ENCODE data around the gene GMNN. TPM values are rescaled to one million over a fixed set of nuclear protein-coding genes. Genes with fewer than 3 reads are reported as not detected.

The GMNN gene
- total RNA-seq, 1 donor from 2014 or later, result 20.1 TPM

GRCh38 chr6:24807584-24807983, 32.8 kb downstream of the GMNN start:
- no peaks in the 10 kb centered on the region for H3K9me3 Mint-ChIP-seq (ENCODE audit: unreplicated experiment)
- no peaks in the 10 kb centered on the region for H3K36me3 Mint-ChIP-seq (ENCODE audit: unreplicated experiment)
- H3K27me3 Mint-ChIP-seq (ENCODE audit: unreplicated experiment), result peaks cover 3% of the 10 kb centered on the region
- no peak for DNase-seq
- no peak overlapping the region for H3K27ac Mint-ChIP-seq (ENCODE audit: unreplicated experiment)
- no peaks in the 10 kb centered on the region for H3K4me1 Mint-ChIP-seq (ENCODE audit: low read depth, unreplicated experiment)
- no peak overlapping the region for H3K4me3 Mint-ChIP-seq (ENCODE audit: unreplicated experiment)
- TF ChIP-seq, protein P1, sequence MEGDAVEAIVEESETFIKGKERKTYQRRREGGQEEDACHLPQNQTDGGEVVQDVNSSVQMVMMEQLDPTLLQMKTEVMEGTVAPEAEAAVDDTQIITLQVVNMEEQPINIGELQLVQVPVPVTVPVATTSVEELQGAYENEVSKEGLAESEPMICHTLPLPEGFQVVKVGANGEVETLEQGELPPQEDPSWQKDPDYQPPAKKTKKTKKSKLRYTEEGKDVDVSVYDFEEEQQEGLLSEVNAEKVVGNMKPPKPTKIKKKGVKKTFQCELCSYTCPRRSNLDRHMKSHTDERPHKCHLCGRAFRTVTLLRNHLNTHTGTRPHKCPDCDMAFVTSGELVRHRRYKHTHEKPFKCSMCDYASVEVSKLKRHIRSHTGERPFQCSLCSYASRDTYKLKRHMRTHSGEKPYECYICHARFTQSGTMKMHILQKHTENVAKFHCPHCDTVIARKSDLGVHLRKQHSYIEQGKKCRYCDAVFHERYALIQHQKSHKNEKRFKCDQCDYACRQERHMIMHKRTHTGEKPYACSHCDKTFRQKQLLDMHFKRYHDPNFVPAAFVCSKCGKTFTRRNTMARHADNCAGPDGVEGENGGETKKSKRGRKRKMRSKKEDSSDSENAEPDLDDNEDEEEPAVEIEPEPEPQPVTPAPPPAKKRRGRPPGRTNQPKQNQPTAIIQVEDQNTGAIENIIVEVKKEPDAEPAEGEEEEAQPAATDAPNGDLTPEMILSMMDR (IDR thresholded peaks at IDR 0.05; ENCODE audit: partially characterized antibody, unreplicated experiment), result no peak

GRCh38 chr6:24809728-24810127, 35.0 kb downstream of the GMNN start:
- Mint-ChIP-seq H3K4me3 (ENCODE audit: unreplicated experiment) (no peak overlapping the region), H3K9me3 (ENCODE audit: unreplicated experiment) (no peaks in the 10 kb centered on the region), H3K27ac (ENCODE audit: unreplicated experiment) (no peak overlapping the region), H3K27me3 (ENCODE audit: unreplicated experiment) (no peaks in the 10 kb centered on the region), H3K36me3 (ENCODE audit: unreplicated experiment) (no peaks in the 10 kb centered on the region), H3K4me1 (ENCODE audit: low read depth, unreplicated experiment) (no peaks in the 10 kb centered on the region)
- no peak for DNase-seq
- TF ChIP-seq, protein P1 (IDR thresholded peaks at IDR 0.05; ENCODE audit: partially characterized antibody, unreplicated experiment), result no peak

- Mint-ChIP-seq H3K9me3 (ENCODE audit: unreplicated experiment) (no peaks in the 10 kb centered on the region), H3K36me3 (ENCODE audit: unreplicated experiment) (no peaks in the 10 kb centered on the region), H3K27me3 (ENCODE audit: unreplicated experiment) (no peaks in the 10 kb centered on the region), H3K4me1 (ENCODE audit: low read depth, unreplicated experiment) (no peaks in the 10 kb centered on the region), H3K4me3 (ENCODE audit: unreplicated experiment) (no peak overlapping the region), H3K27ac (ENCODE audit: unreplicated experiment) (no peak overlapping the region)
- DNase-seq, result no peak
- TF ChIP-seq, protein P1 (IDR thresholded peaks at IDR 0.05; ENCODE audit: partially characterized antibody, unreplicated experiment), result no peak
Observed at GRCh38 chr6:24818346-24818745, 43.6 kb downstream of the GMNN start.

DNA sequence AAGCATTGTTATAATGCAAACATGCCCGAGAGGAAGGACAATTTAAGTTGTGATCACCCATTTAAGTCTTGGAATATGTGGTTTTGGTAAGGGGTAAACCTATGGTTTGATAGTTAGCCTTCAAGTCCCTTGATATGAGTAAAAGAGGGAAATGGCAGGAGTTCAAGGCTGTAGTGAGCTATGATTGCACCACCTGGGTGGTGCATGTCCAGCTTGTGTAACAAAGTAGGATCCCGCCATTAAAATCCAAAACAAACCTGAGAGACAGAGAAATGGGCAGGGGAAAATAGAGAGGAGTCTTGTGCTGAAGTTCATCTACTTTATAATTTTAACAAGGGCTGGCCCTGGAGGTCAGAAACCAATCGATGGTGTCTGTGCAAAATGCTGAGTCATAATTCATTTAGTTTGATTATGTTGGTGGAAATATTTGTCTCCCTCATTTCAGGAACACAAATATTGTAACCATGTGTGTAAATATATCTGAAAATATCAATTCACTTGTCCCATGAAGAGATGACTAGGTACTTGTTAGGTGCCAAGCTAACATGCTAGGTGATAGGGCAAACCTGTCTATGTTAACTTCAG, 47.2 kb downstream of the GMNN start:
- Mint-ChIP-seq H3K9me3 (ENCODE audit: unreplicated experiment) (no peaks in the 10 kb centered on the region), H3K27me3 (ENCODE audit: unreplicated experiment) (no peaks in the 10 kb centered on the region), H3K4me1 (ENCODE audit: low read depth, unreplicated experiment) (no peaks in the 10 kb centered on the region), H3K36me3 (ENCODE audit: unreplicated experiment) (peaks cover 4% of the 10 kb centered on the region), H3K27ac (ENCODE audit: unreplicated experiment) (no peak overlapping the region), H3K4me3 (ENCODE audit: unreplicated experiment) (no peak overlapping the region)
- no peak for DNase-seq
- TF ChIP-seq, protein P1 (IDR thresholded peaks at IDR 0.05; ENCODE audit: partially characterized antibody, unreplicated experiment), result no peak

DNA sequence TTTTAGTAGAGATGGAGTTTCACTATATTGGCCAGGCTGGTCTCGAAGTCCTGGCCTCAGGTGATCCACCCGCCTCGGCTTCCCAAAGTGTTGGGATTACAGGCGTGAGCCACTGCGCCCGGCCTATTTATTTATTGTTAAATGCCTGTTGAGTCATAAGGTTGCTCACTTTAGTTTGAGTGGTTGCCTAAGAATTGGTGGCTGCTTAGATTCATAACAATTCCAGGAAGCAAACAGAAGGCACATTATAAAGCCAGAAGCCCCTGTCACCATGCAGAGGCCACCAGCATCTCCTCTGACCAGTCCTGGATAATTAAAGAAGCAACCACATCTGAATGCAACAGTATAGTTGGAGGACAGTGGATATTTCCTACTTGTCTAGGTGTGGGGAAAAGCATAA, 48.0 kb downstream of the GMNN start:
- DNase-seq, result no peak
- H3K27me3 Mint-ChIP-seq (ENCODE audit: unreplicated experiment), result no peaks in the 10 kb centered on the region
- no peak overlapping the region for H3K27ac Mint-ChIP-seq (ENCODE audit: unreplicated experiment)
- peaks cover 4% of the 10 kb centered on the region for H3K36me3 Mint-ChIP-seq (ENCODE audit: unreplicated experiment)
- H3K4me1 Mint-ChIP-seq (ENCODE audit: low read depth, unreplicated experiment), result no peaks in the 10 kb centered on the region
- no peaks in the 10 kb centered on the region for H3K9me3 Mint-ChIP-seq (ENCODE audit: unreplicated experiment)
- no peak overlapping the region for H3K4me3 Mint-ChIP-seq (ENCODE audit: unreplicated experiment)
- TF ChIP-seq, protein P1 (IDR thresholded peaks at IDR 0.05; ENCODE audit: partially characterized antibody, unreplicated experiment), result no peak

Data from glutamatergic neuron (in vitro differentiated cells).